Keratinocyte (primary cell): Measurements from ENCODE around the gene WDR6. TPM values are rescaled to one million over a fixed set of nuclear protein-coding genes. Genes with fewer than 3 reads are reported as not detected.

ENCODE experiments used
- DNase-seq: peaks from one replicate; pipeline ENCODE4 v3.0.0-alpha.2; 2011; ENCODE audit warnings: low read depth, missing footprints, low spot score
- FAIRE-seq: peaks from 2 replicates; lab custom pipeline; 2011; peaks lifted over from hg19 to GRCh38; lab: Jason Lieb, UNC
- H2AFZ ChIP-seq: 2 replicates; pipeline ENCODE4 v1.6.0; 2012; ENCODE audit warnings: low read length, control low read depth, inconsistent platforms; ENCODE audit not compliant: control insufficient read depth
- H3K27ac ChIP-seq: 2 replicates; pipeline ENCODE4 v1.5.1; 2011; ENCODE audit warnings: low read length; ENCODE audit not compliant: control insufficient read depth, insufficient read depth
- H3K27me3 ChIP-seq: 3 replicates; pipeline ENCODE4 v1.6.0; 2011; ENCODE audit warnings: low read length; ENCODE audit not compliant: control insufficient read depth, insufficient read depth; ENCODE audit errors: extremely low read depth
- H3K36me3 ChIP-seq, 2 experiments: 2 replicates in 1 of 2; 3 replicates in 1 of 2; pipeline ENCODE4 v1.5.1; 2011; ENCODE audit warnings: low read length in 2 of 2, mild to moderate bottlenecking in 1 of 2; ENCODE audit not compliant: control insufficient read depth in 2 of 2, insufficient read depth in 2 of 2; ENCODE audit errors: extremely low read depth in 1 of 2
- H3K4me1 ChIP-seq: 3 replicates; pipeline ENCODE4 v1.5.1; 2011; ENCODE audit warnings: low read length; ENCODE audit not compliant: control insufficient read depth, insufficient read depth; ENCODE audit errors: extremely low read depth
- H3K4me2 ChIP-seq: 3 replicates; pipeline ENCODE4 v1.6.0; 2011; ENCODE audit warnings: low read depth, low read length; ENCODE audit not compliant: control insufficient read depth, insufficient read depth; ENCODE audit errors: extremely low read depth
- H3K4me3 ChIP-seq, 3 experiments: fragments of 200-600 bp in 1 of 3; sonication (generic) in 1 of 3; 2 replicates in 2 of 3; 3 replicates in 1 of 3; pipeline ENCODE4 v1.5.1; 2011 to 2016; ENCODE audit warnings: low read length in 3 of 3, mild to moderate bottlenecking in 3 of 3, control low read depth in 2 of 3, inconsistent platforms in 1 of 3, low read depth in 1 of 3, mixed read lengths in 1 of 3, mixed run types in 1 of 3, moderate library complexity in 1 of 3; ENCODE audit not compliant: control insufficient read depth in 2 of 3, insufficient read depth in 2 of 3; ENCODE audit errors: extremely low read depth in 1 of 3
- H3K79me2 ChIP-seq: 2 replicates; pipeline ENCODE4 v1.6.0; 2012; ENCODE audit warnings: low read length; ENCODE audit not compliant: control insufficient read depth, insufficient read depth
- H3K9ac ChIP-seq: 3 replicates; pipeline ENCODE4 v1.6.0; 2011; ENCODE audit warnings: low read length; ENCODE audit not compliant: control insufficient read depth, insufficient read depth; ENCODE audit errors: extremely low read depth
- H3K9me1 ChIP-seq: 3 replicates; pipeline ENCODE4 v1.6.0; 2011; ENCODE audit warnings: low read length; ENCODE audit not compliant: control insufficient read depth, insufficient read depth; ENCODE audit errors: extremely low read depth
- H3K9me3 ChIP-seq: 2 replicates; pipeline ENCODE4 v1.5.1; 2012; ENCODE audit warnings: low read depth, low read length; ENCODE audit not compliant: control insufficient read depth
- H4K20me1 ChIP-seq: 3 replicates; pipeline ENCODE4 v1.6.0; 2011; ENCODE audit warnings: low read length; ENCODE audit not compliant: control insufficient read depth, insufficient read depth; ENCODE audit errors: extremely low read depth
- EZH2 ChIP-seq: IDR thresholded peaks from one replicate; pipeline ENCODE4 v1.6.1; 2012; ENCODE audit warnings: inconsistent platforms, mild to moderate bottlenecking, low read length, moderate library complexity
- dilution Hi-C: fragments of 300-500 bp; cut with MboI; formaldehyde crosslinking; loops from one replicate; pipeline ENCODE4 v1.7.0; 2020; ENCODE audit warnings: low sequenced_read_pairs; ENCODE audit not compliant: extremely low pct_ligation_motif_present
- polyA plus RNA-seq, 5 experiments: library from polyadenylated mRNA; depleted of rRNA in 3 of 5; stranded (reverse) in 3 of 5; stranded (forward) in 1 of 5; unstranded in 1 of 5; fragments of >200 nt; gene quantifications; 1 replicate in 1 of 5; 2 replicates in 3 of 5; 3 replicates in 1 of 5; pipeline versions ENCODE4 v1.2.1 to v1.2.3, GENCODE V29; 2011 to 2012; ENCODE audit warnings: missing spikeins in 2 of 5, low read depth in 1 of 5, low replicate concordance in 1 of 5
- TF ChIP-seq, protein P1 (sequence below), 3 experiments: IDR thresholded peaks in 1 of 3; conservative IDR thresholded peaks in 1 of 3; optimal IDR thresholded peaks in 1 of 3; 2 replicates in 2 of 3; 3 replicates in 1 of 3; pipeline versions ENCODE3 to v1.5.1; 2011; ENCODE audit warnings: low read length in 3 of 3, mild to moderate bottlenecking in 3 of 3, moderate library complexity in 2 of 3, control low read depth in 1 of 3, inconsistent platforms in 1 of 3; ENCODE audit not compliant: insufficient read depth in 2 of 3; ENCODE audit errors: extremely low read depth in 1 of 3

Gene WDR6
- polyA plus RNA-seq, 1 donor (not counting 4 experiments of a cell fraction or from before 2014, with no cell fraction given): 61.5 TPM

DNA sequence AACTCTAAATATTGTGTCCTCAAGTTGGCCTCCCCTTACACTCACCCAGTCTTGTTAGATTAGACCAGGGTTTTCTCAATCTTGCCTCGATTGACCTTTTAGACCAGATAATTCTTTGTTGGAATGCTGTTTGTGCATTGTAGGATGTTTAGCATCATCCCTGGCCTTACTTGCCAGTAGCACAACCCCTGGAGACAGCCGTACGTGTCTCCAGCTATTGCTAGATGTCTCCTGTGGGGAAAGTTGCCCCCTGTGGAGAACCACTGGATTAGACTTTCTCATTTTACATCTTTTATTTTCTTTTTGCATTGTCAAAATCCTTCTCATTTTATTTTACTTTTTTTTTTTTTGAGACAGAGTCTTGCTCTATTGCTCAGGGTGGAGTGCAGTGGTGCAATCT is 2.2 kb downstream of the WDR6 start:
- DNase-seq: no peak
- Histone ChIP-seq H3K27me3 (no peaks in the 10 kb centered on the region), H3K79me2 (peaks cover 48% of the 10 kb centered on the region), H3K27ac (no peak overlapping the region), H3K4me1 (peaks cover 23% of the 10 kb centered on the region), H2AFZ (no peak overlapping the region), H3K4me2 (no peak overlapping the region), H3K36me3 (peaks cover 5 to 29% of the 10 kb centered on the region in 2 experiments), H3K9me1 (peaks cover 13% of the 10 kb centered on the region), H3K9ac (no peak overlapping the region), H3K9me3 (no peaks in the 10 kb centered on the region), H3K4me3 (no peak overlapping the region), H4K20me1 (peaks cover 21% of the 10 kb centered on the region)
- FAIRE-seq: no peak
- dilution Hi-C loops: no loop called here
- TF ChIP-seq, protein P1, sequence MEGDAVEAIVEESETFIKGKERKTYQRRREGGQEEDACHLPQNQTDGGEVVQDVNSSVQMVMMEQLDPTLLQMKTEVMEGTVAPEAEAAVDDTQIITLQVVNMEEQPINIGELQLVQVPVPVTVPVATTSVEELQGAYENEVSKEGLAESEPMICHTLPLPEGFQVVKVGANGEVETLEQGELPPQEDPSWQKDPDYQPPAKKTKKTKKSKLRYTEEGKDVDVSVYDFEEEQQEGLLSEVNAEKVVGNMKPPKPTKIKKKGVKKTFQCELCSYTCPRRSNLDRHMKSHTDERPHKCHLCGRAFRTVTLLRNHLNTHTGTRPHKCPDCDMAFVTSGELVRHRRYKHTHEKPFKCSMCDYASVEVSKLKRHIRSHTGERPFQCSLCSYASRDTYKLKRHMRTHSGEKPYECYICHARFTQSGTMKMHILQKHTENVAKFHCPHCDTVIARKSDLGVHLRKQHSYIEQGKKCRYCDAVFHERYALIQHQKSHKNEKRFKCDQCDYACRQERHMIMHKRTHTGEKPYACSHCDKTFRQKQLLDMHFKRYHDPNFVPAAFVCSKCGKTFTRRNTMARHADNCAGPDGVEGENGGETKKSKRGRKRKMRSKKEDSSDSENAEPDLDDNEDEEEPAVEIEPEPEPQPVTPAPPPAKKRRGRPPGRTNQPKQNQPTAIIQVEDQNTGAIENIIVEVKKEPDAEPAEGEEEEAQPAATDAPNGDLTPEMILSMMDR (optimal IDR thresholded peaks at IDR 0.05 in 1 of 3, IDR thresholded peaks at IDR 0.05 in 1 of 3, conservative IDR thresholded peaks at IDR 0.05 in 1 of 3; ENCODE audit: extremely low read depth in 1 of 3, insufficient read depth in 2 of 3, low read length in 3 of 3): no peak
- TF ChIP-seq EZH2: no peak

DNA sequence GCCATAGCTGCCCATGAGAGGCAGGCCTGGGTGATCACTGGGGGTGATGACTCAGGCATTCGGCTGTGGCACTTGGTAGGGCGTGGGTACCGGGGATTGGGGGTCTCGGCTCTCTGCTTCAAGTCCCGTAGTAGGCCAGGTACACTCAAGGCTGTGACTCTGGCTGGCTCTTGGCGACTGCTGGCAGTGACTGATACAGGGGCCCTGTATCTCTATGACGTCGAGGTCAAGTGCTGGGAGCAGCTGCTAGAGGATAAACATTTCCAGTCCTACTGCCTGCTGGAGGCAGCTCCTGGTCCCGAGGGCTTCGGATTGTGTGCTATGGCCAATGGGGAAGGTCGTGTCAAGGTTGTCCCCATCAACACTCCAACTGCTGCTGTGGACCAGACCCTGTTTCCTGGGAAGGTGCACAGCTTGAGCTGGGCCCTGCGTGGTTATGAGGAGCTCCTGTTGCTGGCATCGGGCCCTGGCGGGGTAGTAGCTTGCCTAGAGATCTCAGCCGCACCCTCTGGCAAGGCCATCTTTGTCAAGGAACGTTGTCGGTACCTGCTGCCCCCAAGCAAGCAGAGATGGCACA is 5.3 kb downstream of the WDR6 start:
- DNase-seq (no peak), FAIRE-seq (no peak)
- Histone ChIP-seq H3K27ac (no peak overlapping the region), H3K4me2 (no peak overlapping the region), H4K20me1 (peaks cover 27% of the 10 kb centered on the region), H3K4me1 (peaks cover 22% of the 10 kb centered on the region), H3K9me3 (no peaks in the 10 kb centered on the region), H3K9ac (no peak overlapping the region), H3K79me2 (peaks cover 47% of the 10 kb centered on the region), H2AFZ (no peak overlapping the region), H3K27me3 (no peaks in the 10 kb centered on the region), H3K36me3 (peaks cover 15 to 52% of the 10 kb centered on the region in 2 experiments), H3K4me3 (no peak overlapping the region), H3K9me1 (peaks cover 15% of the 10 kb centered on the region)
- dilution Hi-C loops: no loop called here
- TF ChIP-seq EZH2: no peak
- TF ChIP-seq, protein P1 (optimal IDR thresholded peaks at IDR 0.05 in 1 of 3, IDR thresholded peaks at IDR 0.05 in 1 of 3, conservative IDR thresholded peaks at IDR 0.05 in 1 of 3; ENCODE audit: extremely low read depth in 1 of 3, insufficient read depth in 2 of 3, low read length in 3 of 3): no peak
